GM12801 (cell line): ENCODE results near the gene BMPER.

Experiments
- TF ChIP-seq, protein P1 (sequence below): IDR thresholded peaks from one replicate; pipeline ENCODE4 v1.5.1; 2011; ENCODE audit warnings: control low read depth; ENCODE audit not compliant: insufficient read length; ENCODE audit errors: extremely low read depth

The BMPER gene

DNA sequence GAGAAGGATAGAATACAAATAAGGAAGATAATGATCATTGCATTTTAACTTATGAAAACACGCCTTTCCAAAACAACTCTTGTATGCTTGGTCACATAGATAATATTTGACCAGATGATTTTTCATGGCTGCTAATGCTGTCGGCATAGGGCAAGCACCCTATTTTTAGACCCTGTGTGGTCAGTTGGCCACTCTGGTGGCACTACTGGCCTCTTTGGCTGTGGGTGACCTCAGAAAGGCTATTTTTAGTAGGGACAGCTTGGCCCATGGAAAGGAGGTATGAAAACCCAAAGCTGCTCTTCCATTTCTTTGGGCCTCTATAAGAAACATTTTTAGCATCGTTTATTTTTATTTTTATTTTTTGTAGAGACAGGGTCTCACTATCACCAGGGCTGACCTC lies 12.3 kb downstream of the BMPER start:
- TF ChIP-seq, protein P1, sequence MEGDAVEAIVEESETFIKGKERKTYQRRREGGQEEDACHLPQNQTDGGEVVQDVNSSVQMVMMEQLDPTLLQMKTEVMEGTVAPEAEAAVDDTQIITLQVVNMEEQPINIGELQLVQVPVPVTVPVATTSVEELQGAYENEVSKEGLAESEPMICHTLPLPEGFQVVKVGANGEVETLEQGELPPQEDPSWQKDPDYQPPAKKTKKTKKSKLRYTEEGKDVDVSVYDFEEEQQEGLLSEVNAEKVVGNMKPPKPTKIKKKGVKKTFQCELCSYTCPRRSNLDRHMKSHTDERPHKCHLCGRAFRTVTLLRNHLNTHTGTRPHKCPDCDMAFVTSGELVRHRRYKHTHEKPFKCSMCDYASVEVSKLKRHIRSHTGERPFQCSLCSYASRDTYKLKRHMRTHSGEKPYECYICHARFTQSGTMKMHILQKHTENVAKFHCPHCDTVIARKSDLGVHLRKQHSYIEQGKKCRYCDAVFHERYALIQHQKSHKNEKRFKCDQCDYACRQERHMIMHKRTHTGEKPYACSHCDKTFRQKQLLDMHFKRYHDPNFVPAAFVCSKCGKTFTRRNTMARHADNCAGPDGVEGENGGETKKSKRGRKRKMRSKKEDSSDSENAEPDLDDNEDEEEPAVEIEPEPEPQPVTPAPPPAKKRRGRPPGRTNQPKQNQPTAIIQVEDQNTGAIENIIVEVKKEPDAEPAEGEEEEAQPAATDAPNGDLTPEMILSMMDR = no peak

DNA sequence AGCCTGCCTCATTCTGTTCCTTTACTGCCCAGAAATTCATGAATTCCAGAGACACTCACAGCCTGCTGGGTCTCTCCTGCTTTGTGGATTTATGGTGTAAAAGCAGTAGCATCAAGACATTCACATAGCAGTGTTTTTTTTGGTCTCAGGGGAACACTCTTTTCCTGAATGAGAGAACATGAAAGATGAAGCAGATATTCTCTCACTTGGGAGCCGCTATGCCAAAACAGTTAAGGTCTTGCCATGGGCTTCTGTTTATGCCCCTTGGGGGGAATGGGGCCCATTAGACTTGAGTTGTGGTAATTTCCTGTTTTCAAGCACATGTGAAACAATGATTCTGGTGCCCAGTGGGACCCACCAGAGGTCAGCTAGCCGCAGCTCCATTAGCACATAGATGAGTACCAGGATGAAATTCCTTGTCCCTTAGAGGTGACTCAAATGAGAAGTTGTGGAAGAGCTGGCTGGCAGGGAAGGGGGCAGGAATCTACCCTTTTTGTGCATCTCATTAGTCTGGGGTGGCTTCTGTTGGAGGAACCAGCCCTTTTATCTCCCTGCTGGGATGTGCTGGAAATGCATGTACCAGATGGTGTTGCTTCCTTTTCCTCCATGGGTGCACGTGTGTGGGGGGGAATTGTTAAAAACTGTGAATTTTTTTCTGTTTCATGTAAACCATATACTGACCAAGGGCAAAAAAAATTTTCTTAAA lies 13.3 kb downstream of the BMPER start:
- TF ChIP-seq, protein P1 = no peak

DNA sequence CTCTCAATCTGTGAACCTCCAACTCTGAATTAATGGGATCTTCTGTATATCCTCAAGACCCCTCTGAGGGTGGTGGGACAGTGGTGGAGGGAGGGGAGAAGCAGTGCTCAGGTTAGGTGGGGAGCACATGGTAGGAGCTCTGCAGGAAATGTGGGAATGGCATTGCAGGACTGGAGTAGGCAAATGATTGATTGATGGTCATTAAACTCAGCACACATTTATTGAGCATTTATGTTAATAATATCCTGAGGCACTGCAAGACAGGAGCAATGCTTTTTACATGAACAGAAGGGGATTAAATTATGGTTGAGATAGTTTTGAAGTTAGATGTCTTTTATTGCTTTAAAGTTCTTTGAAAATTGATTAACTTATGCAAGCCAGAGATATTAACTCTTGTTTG lies 14.1 kb downstream of the BMPER start:
- TF ChIP-seq, protein P1 = no peak

DNA sequence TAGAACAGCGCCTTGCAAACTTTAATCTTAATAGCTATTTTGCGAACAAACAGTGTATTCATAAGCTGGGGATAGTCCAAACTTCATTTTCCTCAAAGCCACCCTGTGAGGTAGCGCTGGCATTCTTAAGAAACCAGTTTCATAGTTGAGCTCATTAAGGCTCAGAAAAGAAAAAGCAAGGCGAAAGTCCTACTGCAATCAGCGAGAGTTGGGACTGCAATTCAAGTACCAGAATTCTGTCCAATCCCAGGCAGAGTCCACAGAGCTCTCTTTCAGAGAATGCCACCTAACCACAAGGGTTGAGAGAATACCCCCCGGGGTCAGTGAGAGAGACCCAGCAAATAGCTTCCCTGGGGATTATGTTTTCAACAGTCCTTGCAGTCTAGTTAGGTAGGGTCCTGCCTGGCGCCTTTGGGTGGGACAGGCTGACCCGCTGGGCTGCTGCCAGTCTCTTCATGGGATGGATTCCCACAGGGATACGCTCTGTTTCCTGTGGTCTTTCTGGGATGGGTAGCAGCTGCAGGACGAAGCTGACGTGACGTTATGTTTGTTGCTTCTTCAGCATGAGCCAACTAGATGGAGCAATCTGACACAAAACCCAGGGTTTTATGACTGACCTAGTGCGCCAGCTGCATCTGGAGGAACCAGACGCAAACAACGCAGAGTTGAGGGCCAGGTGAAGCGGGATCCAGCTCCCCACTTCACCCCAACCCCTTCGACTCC lies 16.0 kb downstream of the BMPER start:
- TF ChIP-seq, protein P1 = no peak

DNA sequence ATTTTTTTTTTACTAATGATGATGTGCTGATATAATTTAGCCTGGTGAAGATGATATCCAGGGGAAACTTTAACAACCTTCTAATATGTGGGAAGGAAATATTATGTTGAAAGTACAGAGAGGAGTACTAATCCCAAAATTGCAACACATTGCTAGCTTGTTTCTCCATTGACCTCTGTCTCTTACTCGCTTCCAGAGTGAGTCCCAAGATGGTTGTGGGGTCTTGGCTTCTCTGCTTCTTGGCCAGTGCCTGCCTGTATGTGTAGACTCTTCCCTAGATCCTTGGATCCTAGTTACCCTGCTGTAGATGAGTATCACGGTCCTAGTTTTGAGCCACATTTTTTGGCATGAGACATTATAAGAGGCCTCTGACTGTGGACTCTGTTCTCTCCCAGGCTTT lies 17.5 kb downstream of the BMPER start:
- TF ChIP-seq, protein P1 = no peak

DNA sequence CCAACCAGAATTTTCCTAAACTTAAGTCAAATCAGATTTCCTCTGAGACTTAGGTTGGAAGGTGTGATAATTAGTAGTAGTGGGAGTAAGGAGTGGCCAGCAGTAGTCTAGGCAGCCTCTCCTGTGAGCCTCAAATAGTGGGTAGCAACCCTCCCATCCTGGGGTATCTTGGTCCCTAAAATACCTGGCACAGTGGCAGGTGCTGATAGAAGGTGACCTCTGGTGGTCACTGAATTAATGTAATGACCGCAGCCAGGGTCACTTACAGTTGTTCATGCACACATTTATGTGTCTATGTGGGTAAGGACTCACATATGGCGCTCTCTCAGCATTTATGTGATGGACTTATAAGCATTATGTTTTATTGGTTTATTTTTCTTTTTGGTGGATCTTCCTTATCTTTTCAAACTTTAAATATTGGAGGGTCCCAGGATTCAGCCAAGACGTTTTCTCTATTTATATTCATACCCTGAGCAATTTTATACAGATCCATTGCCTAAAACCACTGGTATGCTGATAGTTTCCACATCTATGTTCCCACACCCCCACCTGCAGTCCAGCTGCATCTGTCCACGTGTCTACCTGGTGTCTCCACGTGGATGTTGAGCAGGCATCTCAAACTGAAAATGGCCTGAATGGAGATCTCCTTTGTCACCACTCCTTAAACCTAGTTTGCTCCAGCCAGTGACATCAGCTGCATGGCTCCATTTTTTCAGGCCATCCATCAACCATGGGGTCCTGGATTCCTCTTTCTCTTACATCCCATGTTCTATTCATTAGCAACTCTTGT lies 18.3 kb downstream of the BMPER start:
- TF ChIP-seq, protein P1 = no peak

DNA sequence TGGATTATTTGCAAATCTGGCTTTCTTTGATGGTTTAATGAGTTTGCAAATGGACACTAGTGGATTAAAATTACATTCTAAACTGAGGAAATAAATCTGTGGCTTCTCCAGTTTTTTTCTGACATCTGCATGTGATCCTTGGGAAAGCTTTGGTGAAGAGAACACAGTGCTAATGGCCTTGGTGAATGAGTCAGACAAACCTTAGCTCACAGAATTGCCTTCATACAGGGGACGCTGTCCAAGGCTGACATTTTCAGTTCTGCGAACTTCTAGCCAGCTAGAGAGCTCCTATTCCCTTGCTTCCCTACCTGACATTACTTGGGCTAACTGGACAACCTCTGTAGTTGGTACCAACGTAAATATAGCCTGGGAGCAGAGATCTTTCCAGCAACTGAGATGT lies 21.2 kb downstream of the BMPER start:
- TF ChIP-seq, protein P1 = no peak
